ENCODE results near the gene MPHOSPH6.

GRCh38 chr16:82157836-82158235 lies 12.2 kb downstream of the MPHOSPH6 start:
- TF ChIP-seq POLR2AphosphoS5 (IDR thresholded peaks at IDR 0.05), result no peak
- no peak for TF ChIP-seq CTCF (IDR thresholded peaks at IDR 0.05)
- TF ChIP-seq EP300 (IDR thresholded peaks at IDR 0.05; ENCODE audit: low read depth), result no peak
- TF ChIP-seq POLR2A (IDR thresholded peaks at IDR 0.05), result no peak
